Fibroblast of skin of right quadriceps (primary cell): ENCODE results near the gene ZNF441.
"Not testable (repeated sequence)": the region's sequence is repeated elsewhere in the genome, so short reads cannot be mapped to it uniquely, and the experiment has no call there.

ENCODE experiments used
- DNase-seq: peaks from one replicate; pipeline ENCODE4 v3.0.0-alpha.2; 2013

The ZNF441 gene

DNA sequence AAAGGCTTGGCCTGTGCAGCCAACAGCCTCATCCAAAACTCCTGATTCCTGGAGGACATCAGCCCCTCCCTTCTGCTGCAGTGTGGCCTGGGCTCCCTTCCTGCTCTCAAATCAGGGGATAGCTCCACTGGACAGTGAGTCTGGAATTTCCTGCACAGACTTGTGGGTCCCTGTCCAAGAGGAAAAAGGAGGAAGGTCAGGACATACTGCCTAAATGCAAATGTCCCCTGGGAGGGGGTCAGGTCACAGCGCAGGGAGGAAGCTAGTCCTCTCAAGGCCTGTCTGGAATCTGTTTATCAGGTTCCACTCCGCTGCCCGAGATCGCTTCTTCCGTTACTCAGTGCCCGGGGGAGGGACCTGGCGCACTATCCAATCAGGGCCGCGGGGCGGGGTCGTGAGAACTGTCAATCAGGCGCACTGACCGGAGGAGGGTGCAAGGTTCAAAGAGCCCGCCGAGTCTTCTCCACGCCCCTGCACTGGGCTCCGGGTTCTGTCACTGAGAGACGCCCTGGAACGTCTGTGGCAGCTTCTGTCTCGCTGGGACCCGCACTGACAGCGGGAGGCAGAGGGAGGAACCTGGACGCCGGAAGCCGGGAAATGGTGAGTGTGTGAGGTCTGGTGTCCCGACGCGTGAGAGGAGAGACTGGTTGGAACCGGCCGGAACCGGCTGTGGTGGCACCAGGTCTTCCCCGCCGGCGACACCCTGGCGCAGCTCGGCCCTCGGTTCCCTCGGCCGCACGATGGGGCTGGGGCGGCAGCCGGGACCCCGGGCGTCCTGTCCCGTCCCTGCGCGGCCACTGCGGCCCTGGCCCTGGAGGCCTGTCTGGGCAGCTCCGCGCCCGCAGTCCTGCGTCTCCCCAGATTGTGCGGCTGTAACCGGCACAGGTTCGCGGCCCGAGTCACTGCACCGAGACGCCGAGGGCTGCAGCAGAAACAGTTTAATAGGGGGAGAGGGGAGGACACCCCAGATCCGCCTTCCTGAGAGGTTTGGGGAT lies at the start of gene ZNF441:
Gene ZNF441 (plus strand): TSS at position 404 of the 995 bp plus-strand sequence. CDS start 194 bp downstream, at position 598.
- DNase-seq, result peak; percentile 93

- DNase-seq, result peak; percentile 11
Observed at GRCh38 chr19:11721681-11722080, 45.1 kb upstream of the ZNF441 start.

DNA sequence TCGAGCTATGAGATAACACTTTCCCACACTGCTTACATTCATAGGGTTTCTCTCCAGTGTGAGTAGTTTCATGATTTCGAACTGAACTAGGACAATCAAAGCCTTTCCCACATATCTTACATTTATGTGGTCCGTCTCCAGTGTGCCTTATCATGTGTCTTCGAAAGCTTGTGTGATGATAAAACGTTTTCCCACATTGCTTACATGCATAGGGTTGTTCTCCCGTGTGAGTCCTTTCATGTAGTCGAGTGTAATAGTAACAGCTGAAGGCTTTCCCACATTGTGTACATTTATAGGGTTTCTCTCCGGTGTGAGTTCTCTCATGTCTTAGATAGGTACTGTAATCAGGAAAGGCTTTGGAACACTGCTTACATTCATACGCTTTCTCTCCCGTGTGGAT lies 44.4 kb upstream of the ZNF441 start:
- DNase-seq, result no peak

DNA sequence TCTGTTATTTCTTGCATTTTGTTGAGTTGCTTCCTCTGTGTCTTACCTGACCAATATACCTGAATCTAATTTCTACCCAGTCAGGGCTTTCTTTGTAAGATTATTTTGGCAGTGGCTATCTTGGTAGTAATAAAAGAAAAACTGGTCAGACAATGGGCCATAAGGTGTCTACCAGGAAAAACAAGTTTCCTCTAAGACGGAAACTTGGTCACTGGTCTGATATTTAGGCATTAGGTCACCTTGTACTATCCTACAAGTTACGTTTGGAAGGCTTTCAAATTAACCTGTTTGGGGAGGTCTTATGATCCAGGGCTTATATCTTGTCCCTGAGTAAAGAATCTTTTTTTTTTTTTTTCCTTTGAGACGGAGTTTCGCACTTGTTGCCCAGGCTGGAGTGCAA lies 37.2 kb upstream of the ZNF441 start:
- no peak for DNase-seq

DNA sequence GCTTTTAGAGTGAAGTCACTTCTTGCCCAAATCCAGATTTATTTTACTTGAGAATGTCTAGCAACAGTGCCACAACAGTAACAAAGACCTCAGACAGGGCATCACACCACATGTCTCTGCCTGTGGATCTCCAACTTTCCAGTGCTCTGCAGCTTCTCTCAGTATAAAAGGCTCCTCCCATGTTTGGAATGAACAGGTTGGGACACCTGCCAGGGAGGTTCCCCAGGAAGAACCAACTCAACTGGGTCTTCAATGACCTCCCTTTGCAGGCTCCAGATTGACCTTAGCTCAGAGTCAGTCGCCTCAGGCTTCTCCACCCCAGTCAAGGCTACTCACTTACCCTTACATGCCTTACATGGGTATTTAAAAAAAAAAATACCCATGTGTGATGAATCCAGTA lies 31.4 kb upstream of the ZNF441 start:
- DNase-seq, result no peak

DNA sequence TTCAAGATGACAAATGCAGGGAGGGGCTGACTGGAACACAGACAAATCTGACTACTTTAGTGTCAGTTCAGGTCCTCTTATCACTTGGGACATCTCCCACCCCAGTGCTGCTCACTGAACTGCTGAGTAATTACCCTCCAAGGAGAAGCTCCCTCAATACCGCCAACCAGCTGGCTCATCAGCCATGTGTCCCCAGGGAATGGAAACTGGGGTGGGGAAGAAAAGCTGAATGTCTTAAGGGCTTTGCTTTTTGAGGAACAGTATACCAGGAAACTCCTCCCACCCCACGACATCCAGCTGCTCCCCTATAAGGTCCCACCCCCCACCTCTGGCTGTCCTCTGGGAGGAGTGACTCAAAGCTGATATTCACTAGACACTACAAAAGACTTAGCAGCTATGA lies 30.1 kb upstream of the ZNF441 start:
- DNase-seq, result peak; percentile 63

GRCh38 chr19:11737964-11738745 lies 28.6 kb upstream of the ZNF441 start:
- peak; percentile 16 for DNase-seq

DNA sequence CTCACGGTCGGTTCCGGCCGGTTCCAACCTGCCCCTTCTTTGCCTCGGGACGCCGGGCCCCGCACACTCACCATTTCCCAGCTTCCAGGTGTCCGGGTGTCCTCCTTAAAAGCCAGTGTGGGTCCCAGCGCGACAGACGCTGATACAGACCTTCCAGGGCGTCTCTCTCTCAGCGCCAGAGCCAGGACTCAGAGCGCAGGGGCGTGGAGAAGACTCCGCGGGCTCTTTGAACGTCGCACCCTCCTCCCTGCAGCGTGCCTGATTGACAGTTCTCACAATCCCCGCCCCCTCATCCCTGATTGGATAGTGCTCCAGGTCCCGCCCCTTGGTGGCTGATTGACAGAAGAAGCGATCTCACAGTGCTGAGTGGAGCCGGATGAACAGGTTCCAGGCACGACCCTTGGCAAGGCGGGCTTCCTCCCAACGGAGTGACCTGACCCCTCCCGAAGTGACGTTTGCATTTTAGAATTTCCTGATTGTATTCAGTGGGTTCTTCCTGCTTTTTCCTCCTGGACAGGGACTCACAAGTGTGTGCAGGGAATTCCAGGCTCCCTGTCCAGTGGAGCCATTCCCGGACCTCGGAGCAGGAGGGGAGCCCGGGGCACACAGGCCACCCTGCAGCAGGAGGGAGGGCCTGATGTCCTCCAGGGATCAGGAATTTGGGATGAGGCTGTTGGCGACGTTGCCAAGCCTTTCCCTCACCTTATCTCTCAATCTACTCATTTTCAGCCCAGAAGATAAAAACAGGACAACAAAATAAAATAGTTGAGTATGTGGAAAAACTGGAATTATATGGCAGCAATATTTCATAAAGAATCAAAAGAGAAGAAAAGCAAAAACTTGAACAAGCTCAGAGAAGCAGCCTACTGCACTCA lies 27.8 kb upstream of the ZNF441 start, which contains the start of gene ZNF823:
Gene ZNF823 (minus strand): TSS at position 201 of the 875 bp plus-strand sequence. CDS start 127 bp downstream, at position 74.
- peak; percentile 98 for DNase-seq

- no peak for DNase-seq
Observed at GRCh38 chr19:11745869-11746268, 20.9 kb upstream of the ZNF441 start.

DNA sequence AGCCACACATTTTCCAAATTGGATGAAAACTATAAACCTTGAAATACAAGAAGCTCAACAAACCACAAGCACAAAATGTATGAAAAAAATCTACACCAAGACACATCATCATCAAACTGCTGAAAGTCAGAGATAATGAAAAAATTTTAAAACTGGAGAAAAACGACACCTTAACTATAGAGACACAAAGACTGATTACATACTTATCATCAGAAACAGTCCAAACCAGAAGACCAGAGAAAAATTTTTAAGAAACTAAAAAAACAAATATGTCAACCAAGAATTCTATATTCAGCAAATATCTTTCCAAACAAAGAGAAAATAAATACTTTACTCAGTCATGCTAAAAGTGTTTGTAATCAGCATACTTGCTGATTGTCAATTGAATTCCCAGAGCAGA lies 19.5 kb upstream of the ZNF441 start:
- DNase-seq, result no peak

DNA sequence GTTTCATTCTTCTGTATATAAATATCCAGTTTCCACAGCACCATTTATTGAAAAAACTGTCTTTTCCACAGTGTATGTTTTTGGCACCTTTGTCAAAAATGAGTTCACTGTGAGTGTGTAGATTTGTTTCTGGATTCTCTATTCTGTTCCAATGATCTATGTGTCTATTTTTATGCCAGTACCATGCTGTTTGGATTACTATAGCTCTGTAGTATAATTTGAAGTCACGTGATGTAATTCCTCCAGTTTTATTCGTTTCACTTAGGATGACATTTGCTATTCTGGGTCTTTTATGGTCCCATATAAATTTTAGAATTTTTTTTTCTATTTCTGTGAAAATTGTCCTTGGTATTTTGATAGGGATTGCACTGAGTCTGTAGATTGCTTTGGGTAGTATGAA lies 17.0 kb upstream of the ZNF441 start:
- no peak for DNase-seq

- DNase-seq, result no peak
Observed at GRCh38 chr19:11752244-11752736, 14.5 kb upstream of the ZNF441 start.

DNA sequence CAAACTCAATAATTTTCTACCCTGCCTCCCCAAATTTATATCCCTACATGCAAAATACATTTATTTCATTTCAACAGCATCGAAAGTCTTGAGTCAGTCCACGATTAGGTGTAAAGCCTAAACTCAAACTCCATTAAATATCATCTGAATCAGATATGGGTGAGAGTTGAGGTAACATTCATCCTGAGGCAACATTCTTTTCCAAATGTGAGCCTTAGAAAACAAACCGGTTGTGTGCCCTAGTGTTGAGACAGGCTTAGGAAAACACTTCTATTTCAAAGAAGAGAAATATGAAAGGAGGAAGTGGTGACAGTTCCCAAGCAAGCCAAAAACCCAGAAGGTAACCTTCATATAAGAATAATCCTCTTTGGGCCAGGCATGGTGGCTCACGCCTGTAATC lies 12.1 kb upstream of the ZNF441 start:
- DNase-seq, result no peak

DNA sequence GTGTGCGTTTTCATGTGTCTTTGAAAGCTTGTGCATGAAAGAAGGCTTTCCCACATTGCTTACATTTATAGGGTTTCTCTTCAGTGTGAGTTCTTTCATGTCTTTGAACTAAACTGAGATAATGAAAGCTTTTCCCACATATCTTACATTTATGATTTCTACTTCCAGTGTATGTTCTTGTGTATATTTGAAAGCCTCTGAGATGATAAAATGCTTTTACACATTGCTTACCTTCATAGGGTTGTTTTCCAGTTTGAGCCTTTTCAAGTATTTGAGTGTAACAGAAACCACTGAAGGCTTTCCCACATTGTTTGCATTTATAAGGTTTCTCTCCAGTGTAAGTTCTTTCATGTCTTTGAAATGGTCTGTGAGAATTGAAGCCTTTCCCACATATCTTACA lies 9.8 kb upstream of the ZNF441 start:
- no peak for DNase-seq

DNA sequence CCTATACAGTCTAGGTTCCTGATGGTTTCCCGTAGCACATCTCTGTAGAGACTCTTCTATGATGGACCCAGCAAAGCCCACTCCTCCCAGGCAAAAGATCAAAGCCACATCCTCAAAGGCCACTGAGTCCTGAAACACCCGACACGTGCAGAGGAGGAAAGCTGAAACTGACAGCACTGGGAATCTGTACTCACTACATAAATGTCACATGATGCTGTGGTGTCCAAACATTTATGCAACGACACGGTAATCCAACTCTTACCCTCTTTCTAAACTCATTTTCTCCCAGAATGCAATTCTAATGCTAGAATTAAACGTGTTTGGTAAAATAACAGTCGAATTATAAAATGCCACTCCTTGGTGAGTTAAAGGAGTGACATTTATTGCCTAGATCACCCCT lies 7.0 kb upstream of the ZNF441 start:
- no peak for DNase-seq

DNA sequence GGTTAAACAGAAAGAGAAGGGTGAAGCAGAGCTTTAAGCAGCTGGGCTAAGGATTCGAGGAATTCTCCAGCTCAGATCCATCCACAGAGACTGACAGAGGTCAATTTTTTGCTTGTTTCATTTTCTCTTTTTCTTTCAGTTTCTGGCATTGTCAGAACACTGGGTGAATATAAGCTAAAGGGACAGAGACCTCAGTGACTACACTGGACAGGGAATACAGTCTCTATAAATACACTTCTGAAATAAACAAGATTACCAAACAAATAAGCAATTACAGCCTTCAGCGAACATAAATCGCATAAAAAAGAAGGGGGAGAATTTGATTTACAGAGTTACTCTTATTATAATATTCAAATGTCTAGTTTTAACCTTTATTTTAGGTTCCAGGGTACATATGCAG lies 3.7 kb upstream of the ZNF441 start:
- DNase-seq, result no peak

GRCh38 chr19:11763611-11764010 lies 3.2 kb upstream of the ZNF441 start:
- no peak for DNase-seq

GRCh38 chr19:11767633-11768133 lies 883 bp downstream of the ZNF441 start:
- DNase-seq, result peak; percentile 12

GRCh38 chr19:11769995-11770394 lies 3.2 kb downstream of the ZNF441 start:
- no peak for DNase-seq

DNA sequence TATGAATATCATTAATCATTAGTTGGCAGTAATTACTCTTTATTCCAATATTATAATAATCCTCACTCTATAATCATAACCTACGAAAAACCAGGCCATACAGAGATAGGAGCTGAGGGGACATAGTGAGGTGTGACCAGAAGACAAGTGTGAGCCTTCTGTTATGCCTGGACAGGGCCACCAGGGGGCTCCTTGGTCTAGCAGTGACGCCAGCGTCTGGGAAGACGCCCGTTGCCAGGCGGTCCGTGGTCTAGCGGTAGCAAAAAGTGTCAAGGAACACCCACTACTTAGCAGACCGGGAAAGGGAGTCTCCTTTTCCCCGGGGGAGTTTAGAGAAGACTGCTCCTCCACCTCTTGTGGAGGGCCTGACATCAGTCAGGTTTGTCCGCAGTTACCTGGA lies 4.7 kb downstream of the ZNF441 start:
- not testable (repeated sequence) for DNase-seq

DNA sequence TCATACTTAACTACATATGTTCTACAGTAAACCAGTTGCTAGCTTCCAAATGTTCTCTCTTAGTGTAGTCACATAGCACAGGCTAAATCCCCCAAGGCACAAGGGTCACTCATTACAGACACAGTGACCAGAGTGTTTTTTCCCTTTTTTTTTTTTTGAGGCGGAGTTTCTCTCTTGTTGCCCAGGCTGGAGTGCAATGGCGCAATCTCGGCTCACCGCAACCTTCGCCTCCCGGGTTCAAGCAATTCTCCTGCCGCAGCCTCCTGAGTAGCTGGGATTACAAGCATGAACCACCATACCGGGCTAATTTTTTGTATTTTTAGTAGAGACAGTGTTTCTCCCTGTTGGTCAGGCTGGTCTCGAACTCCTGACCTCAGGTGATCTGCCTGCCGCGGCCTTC lies 9.9 kb downstream of the ZNF441 start:
- not testable (repeated sequence) for DNase-seq

- DNase-seq, result no peak
Observed at GRCh38 chr19:11780431-11781020, 13.7 kb downstream of the ZNF441 start.
